Loucy (cell line): Measurements from ENCODE around the gene CTNND2.

ENCODE experiments used
- H2AFZ ChIP-seq: fragments of 200-600 bp; sonication (generic); 2 replicates; pipeline ENCODE4 v1.6.0; 2016; ENCODE audit warnings: antibody characterized with exemption, mild to moderate bottlenecking, low read length, moderate library complexity
- H3F3A ChIP-seq: fragments of 200-600 bp; 2 replicates; pipeline ENCODE4 v1.6.0; 2016; ENCODE audit warnings: antibody characterized with exemption, low read depth, mild to moderate bottlenecking
- H3K27me3 ChIP-seq: fragments of 200-600 bp; sonication (generic); 2 replicates; pipeline ENCODE4 v1.6.1; 2014; ENCODE audit warnings: low read length, mild to moderate bottlenecking; ENCODE audit not compliant: insufficient read depth, poor library complexity, severe bottlenecking
- H3K36me3 ChIP-seq: fragments of 200-600 bp; sonication (generic); 2 replicates; pipeline ENCODE4 v1.6.1; 2016; ENCODE audit warnings: low read length; ENCODE audit not compliant: insufficient read depth
- H3K4me1 ChIP-seq: fragments of 200-600 bp; sonication (generic); 2 replicates; pipeline ENCODE4 v1.5.1; 2014; ENCODE audit warnings: low read length, mild to moderate bottlenecking; ENCODE audit not compliant: insufficient read depth, poor library complexity, severe bottlenecking
- H3K4me2 ChIP-seq: fragments of 200-600 bp; sonication (generic); 2 replicates; pipeline ENCODE4 v1.6.0; 2014; ENCODE audit warnings: antibody characterized with exemption, low read length, low read depth, mild to moderate bottlenecking; ENCODE audit not compliant: poor library complexity, severe bottlenecking
- H3K4me3 ChIP-seq: fragments of 200-600 bp; sonication (generic); 2 replicates; pipeline ENCODE4 v1.5.1; 2014; ENCODE audit warnings: low read length, mild to moderate bottlenecking, mixed read lengths; ENCODE audit not compliant: poor library complexity, severe bottlenecking
- H3K79me2 ChIP-seq: fragments of 200-600 bp; sonication (generic); 2 replicates; pipeline ENCODE4 v1.6.1; 2014; ENCODE audit warnings: low read length; ENCODE audit not compliant: insufficient read depth
- H3K9ac ChIP-seq: fragments of 200-600 bp; sonication (generic); 2 replicates; pipeline ENCODE4 v1.6.0; 2014; ENCODE audit warnings: mild to moderate bottlenecking, low read depth, low read length, moderate library complexity; ENCODE audit not compliant: poor library complexity, severe bottlenecking
- H3K9me2 ChIP-seq: fragments of 200-600 bp; sonication (generic); replicated peaks from 2 replicates; pipeline ENCODE4 v1.6.1; 2016; ENCODE audit warnings: low read depth, low read length, mixed read lengths
- H3K9me3 ChIP-seq: fragments of 200-600 bp; sonication (generic); 2 replicates; pipeline ENCODE4 v1.6.1; 2014; ENCODE audit warnings: mild to moderate bottlenecking, antibody characterized with exemption, low read length, low read depth; ENCODE audit not compliant: insufficient read depth
- H4K20me1 ChIP-seq: fragments of 200-600 bp; sonication (generic); 2 replicates; pipeline ENCODE4 v1.6.0; 2014; ENCODE audit warnings: antibody characterized with exemption, low read length, mild to moderate bottlenecking; ENCODE audit not compliant: insufficient read depth, poor library complexity, severe bottlenecking
- CTCF ChIP-seq: fragments of 200-600 bp; sonication (generic); conservative IDR thresholded peaks from 2 replicates; pipeline ENCODE4 v1.5.1; 2014; ENCODE audit warnings: mild to moderate bottlenecking, antibody characterized with exemption, low read length
- EZH2phosphoT487 ChIP-seq: fragments of 200-600 bp; IDR thresholded peaks from 2 replicates; pipeline ENCODE4 v1.6.1; 2018; ENCODE audit warnings: antibody characterized with exemption, mild to moderate bottlenecking, moderate library complexity, borderline replicate concordance

CTNND2 gene

DNA sequence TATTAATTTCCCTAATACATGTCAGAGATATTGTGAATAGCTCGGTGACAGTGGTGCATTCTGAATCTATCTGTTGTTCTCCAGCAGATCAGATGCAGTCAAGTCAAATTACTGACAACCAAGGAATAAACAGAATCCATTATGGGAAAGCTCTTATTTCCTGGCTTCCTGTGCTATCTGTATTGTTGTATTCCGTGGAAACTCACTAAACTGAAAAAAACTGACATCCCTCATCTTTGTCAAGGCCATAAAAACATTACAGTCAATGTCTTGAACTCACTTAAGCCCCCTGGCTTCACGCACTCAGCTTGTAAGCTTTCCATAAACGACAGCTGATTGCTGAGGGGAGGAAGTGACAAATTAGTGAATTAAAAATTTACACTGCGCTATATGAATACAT, 245.9 kb downstream of the CTNND2 start:
- TF ChIP-seq EZH2phosphoT487 = no peak
- no peak for TF ChIP-seq CTCF
- Histone ChIP-seq H3K4me3 (no peak overlapping the region), H3K4me2 (no peak overlapping the region), H3F3A (no peaks in the 10 kb centered on the region), H2AFZ (no peak overlapping the region), H3K9ac (no peak overlapping the region), H3K27me3 (no peaks in the 10 kb centered on the region), H3K9me3 (no peaks in the 10 kb centered on the region), H3K79me2 (no peaks in the 10 kb centered on the region), H4K20me1 (no peaks in the 10 kb centered on the region), H3K4me1 (peaks cover 26% of the 10 kb centered on the region), H3K9me2 (no peaks in the 10 kb centered on the region), H3K36me3 (no peaks in the 10 kb centered on the region)

- Histone ChIP-seq H3K9ac (no peak overlapping the region), H4K20me1 (no peaks in the 10 kb centered on the region), H3K4me2 (no peak overlapping the region), H3F3A (no peaks in the 10 kb centered on the region), H3K79me2 (no peaks in the 10 kb centered on the region), H3K9me2 (no peaks in the 10 kb centered on the region), H3K4me1 (peaks cover 26% of the 10 kb centered on the region), H3K9me3 (no peaks in the 10 kb centered on the region; the same call in 1 of the 2 replicates), H3K4me3 (no peak overlapping the region), H2AFZ (peak overlapping the region; percentile 63), H3K36me3 (no peaks in the 10 kb centered on the region), H3K27me3 (no peaks in the 10 kb centered on the region)
- no peak for TF ChIP-seq EZH2phosphoT487
- no peak for TF ChIP-seq CTCF
Observed at GRCh38 chr5:11656916-11657315, 247.3 kb downstream of the CTNND2 start.

GRCh38 chr5:11655681-11656080, 248.6 kb downstream of the CTNND2 start:
- H3K4me1 ChIP-seq = peaks cover 26% of the 10 kb centered on the region
- H3F3A ChIP-seq = no peaks in the 10 kb centered on the region
- H3K4me3 ChIP-seq = no peak overlapping the region
- no peaks in the 10 kb centered on the region for H4K20me1 ChIP-seq
- no peaks in the 10 kb centered on the region for H3K79me2 ChIP-seq
- H2AFZ ChIP-seq = 0 out of 2 replicates have a peak overlapping the region, but pooled peaks have one; percentile 24
- no peak overlapping the region for H3K9ac ChIP-seq
- H3K36me3 ChIP-seq = no peaks in the 10 kb centered on the region
- TF ChIP-seq CTCF = no peak
- no peak for TF ChIP-seq EZH2phosphoT487
- no peaks in the 10 kb centered on the region for H3K9me2 ChIP-seq
- H3K9me3 ChIP-seq = peaks cover 7% of the 10 kb centered on the region; the same call in 1 of the 2 replicates
- H3K4me2 ChIP-seq = no peak overlapping the region
- H3K27me3 ChIP-seq = no peaks in the 10 kb centered on the region
